ENCODE results near the gene TBC1D25. TPM values are rescaled to one million over a fixed set of nuclear protein-coding genes. Genes with fewer than 3 reads are reported as not detected.

Gene TBC1D25
- total and polyA plus RNA-seq, 7 donors, result 9.3 to 18.4 (median 12.1) TPM

DNA sequence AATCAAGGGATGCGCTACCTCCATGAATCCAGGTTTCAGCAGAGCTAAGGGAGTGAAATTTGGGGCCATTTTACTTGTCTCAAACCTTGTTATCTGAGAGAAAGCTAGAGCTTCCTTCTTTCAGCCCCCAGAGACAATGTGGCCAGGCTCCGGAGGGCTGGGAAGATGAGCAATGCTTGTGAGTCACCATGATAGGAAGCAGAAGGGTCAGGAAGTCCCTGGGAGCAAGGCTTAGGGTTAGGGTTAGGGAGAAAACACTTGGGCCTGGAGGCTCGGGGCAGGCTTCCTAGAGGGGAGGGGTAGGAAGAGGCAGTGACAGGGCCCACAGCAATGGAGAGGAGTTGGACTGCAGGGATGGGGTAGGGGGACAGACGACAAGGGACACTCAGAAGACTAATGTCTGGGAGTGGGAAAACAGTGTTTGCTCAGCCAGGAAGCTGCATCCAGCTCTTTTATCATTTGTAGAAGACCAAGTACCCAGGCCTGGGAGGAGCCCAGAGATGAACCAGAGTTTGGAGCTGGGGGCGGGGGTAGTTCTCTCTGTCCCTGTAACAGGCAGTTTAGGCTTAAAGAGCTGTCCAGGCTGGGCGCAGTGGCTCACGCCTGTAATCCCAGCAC is 47.1 kb upstream of the TBC1D25 start:
- intact Hi-C loops (cut with DNase I), result no loop called here

GRCh38 chrX:48493890-48494364 is 45.6 kb upstream of the TBC1D25 start:
- H3K27me3 ChIP-seq (ENCODE audit: insufficient read depth in 3 of 3, low read length in 2 of 3), result peaks cover 0 to 7% (median 0%) of the 10 kb centered on the region in 3 donors
- H3K27ac ChIP-seq, result no peak overlapping the region
- no peaks in the 10 kb centered on the region for H3K36me3 ChIP-seq (ENCODE audit: insufficient read depth in 1 of 2, low read depth in 1 of 2)
- no peaks in the 10 kb centered on the region for H3K9me3 ChIP-seq
- no peak overlapping the region for H3K4me3 ChIP-seq
- 17 to 34% (median 25%) methylated on average over 8 to 10 of the region's 10 CpGs for WGBS, 3 donors
- intact Hi-C loops (cut with DNase I), result no loop called here
- DNase-seq (no peak), ATAC-seq (no peak)
- no peaks in the 10 kb centered on the region for H3K4me1 ChIP-seq
- TF ChIP-seq, protein P1, sequence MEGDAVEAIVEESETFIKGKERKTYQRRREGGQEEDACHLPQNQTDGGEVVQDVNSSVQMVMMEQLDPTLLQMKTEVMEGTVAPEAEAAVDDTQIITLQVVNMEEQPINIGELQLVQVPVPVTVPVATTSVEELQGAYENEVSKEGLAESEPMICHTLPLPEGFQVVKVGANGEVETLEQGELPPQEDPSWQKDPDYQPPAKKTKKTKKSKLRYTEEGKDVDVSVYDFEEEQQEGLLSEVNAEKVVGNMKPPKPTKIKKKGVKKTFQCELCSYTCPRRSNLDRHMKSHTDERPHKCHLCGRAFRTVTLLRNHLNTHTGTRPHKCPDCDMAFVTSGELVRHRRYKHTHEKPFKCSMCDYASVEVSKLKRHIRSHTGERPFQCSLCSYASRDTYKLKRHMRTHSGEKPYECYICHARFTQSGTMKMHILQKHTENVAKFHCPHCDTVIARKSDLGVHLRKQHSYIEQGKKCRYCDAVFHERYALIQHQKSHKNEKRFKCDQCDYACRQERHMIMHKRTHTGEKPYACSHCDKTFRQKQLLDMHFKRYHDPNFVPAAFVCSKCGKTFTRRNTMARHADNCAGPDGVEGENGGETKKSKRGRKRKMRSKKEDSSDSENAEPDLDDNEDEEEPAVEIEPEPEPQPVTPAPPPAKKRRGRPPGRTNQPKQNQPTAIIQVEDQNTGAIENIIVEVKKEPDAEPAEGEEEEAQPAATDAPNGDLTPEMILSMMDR (IDR thresholded peaks at IDR 0.05), result no peak

More for the DNA sequence above, 47.1 kb upstream of the TBC1D25 start:
- ATAC-seq (no peak), DNase-seq (no peak)
- Histone ChIP-seq H3K27me3 (ENCODE audit: insufficient read depth in 3 of 3, low read length in 2 of 3) (peaks cover 0 to 7% (median 0%) of the 10 kb centered on the region in 3 donors), H3K4me1 (no peaks in the 10 kb centered on the region), H3K36me3 (ENCODE audit: insufficient read depth in 1 of 2, low read depth in 1 of 2) (no peaks in the 10 kb centered on the region), H3K9me3 (no peaks in the 10 kb centered on the region), H3K4me3 (no peak overlapping the region), H3K27ac (no peak overlapping the region)
- 56 to 69% (median 69%) methylated on average over 4 to 7 of the region's 7 CpGs for WGBS, 3 donors
- TF ChIP-seq, protein P1 (IDR thresholded peaks at IDR 0.05), result no peak

DNA sequence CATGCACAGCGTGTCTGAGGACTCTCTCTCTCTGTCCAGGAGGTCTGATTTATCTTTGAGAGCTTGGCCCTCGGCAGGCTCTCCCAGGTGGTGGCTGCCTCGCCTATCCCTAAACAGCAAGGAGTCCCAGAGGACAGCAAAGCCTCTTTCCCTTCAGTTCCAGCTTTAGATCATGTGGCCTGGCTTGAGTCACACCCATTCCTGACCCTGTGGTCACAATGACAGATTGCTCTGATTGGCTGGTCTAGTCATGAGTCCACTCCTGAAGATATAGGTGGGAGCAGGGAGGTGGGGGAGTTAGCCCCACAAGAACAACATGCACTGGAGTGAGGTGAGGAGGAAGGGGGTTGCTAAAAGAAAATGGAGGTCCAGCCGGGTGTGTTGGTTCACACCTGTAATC is 42.9 kb upstream of the TBC1D25 start:
- H3K4me3 ChIP-seq, result no peak overlapping the region
- intact Hi-C loops (cut with DNase I), result no loop called here
- no peaks in the 10 kb centered on the region for H3K9me3 ChIP-seq
- ATAC-seq (no peak), DNase-seq (no peak)
- no peak overlapping the region for H3K27ac ChIP-seq
- H3K36me3 ChIP-seq (ENCODE audit: insufficient read depth in 1 of 2, low read depth in 1 of 2), result no peaks in the 10 kb centered on the region
- H3K4me1 ChIP-seq, result no peaks in the 10 kb centered on the region
- 63 to 75% (median 66%) methylated on average over 4 of the region's 4 CpGs for WGBS, 3 donors
- TF ChIP-seq, protein P1 (IDR thresholded peaks at IDR 0.05), result no peak
- H3K27me3 ChIP-seq (ENCODE audit: insufficient read depth in 3 of 3, low read length in 2 of 3), result peaks cover 0 to 7% (median 0%) of the 10 kb centered on the region in 3 donors

DNA sequence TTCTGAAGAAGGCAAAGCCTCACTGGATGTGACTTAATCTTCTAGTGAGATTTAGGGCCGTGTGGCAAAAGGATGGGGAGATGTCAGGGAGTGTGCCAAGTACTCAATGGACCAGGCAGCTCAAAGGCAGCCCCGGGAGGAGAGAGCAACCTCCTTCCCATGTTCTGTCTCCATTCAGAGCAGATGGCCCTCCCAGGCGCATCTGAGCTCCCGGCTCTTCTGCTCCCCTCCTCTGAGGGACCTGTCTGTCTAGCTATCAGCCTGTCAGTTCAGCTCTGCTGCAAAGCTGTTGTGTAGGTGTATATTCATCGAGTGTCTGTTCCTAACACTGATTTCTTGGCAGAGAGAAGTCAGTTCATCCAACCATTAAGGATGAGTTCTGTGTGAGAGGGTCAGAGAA is 41.6 kb upstream of the TBC1D25 start:
- intact Hi-C loops (cut with DNase I), result no loop called here
- Histone ChIP-seq H3K4me3 (no peak overlapping the region), H3K4me1 (no peaks in the 10 kb centered on the region), H3K9me3 (no peaks in the 10 kb centered on the region), H3K27ac (no peak overlapping the region), H3K27me3 (ENCODE audit: insufficient read depth in 3 of 3, low read length in 2 of 3) (peaks cover 0 to 7% (median 0%) of the 10 kb centered on the region in 3 donors), H3K36me3 (ENCODE audit: insufficient read depth in 1 of 2, low read depth in 1 of 2) (no peaks in the 10 kb centered on the region)
- ATAC-seq (no peak), DNase-seq (no peak)
- TF ChIP-seq, protein P1 (IDR thresholded peaks at IDR 0.05), result no peak
- 59 to 71% (median 64%) methylated on average over 5 of the region's 5 CpGs for WGBS, 3 donors

All from psoas muscle (tissue), 8 donors.